HG03460 (cell line): ENCODE data around the gene TMEM138.

Experiments
- ATAC-seq: cut with Tn5 transposase; IDR thresholded peaks from one replicate; pipeline ENCODE4 v1.9.1; 2021; ENCODE audit not compliant: unreplicated experiment

The TMEM138 gene

GRCh38 chr11:61341706-61342105 is 20.5 kb upstream of the TMEM138 start:
- no peak for ATAC-seq

GRCh38 chr11:61342207-61342803 is 19.9 kb upstream of the TMEM138 start:
- no peak for ATAC-seq

DNA sequence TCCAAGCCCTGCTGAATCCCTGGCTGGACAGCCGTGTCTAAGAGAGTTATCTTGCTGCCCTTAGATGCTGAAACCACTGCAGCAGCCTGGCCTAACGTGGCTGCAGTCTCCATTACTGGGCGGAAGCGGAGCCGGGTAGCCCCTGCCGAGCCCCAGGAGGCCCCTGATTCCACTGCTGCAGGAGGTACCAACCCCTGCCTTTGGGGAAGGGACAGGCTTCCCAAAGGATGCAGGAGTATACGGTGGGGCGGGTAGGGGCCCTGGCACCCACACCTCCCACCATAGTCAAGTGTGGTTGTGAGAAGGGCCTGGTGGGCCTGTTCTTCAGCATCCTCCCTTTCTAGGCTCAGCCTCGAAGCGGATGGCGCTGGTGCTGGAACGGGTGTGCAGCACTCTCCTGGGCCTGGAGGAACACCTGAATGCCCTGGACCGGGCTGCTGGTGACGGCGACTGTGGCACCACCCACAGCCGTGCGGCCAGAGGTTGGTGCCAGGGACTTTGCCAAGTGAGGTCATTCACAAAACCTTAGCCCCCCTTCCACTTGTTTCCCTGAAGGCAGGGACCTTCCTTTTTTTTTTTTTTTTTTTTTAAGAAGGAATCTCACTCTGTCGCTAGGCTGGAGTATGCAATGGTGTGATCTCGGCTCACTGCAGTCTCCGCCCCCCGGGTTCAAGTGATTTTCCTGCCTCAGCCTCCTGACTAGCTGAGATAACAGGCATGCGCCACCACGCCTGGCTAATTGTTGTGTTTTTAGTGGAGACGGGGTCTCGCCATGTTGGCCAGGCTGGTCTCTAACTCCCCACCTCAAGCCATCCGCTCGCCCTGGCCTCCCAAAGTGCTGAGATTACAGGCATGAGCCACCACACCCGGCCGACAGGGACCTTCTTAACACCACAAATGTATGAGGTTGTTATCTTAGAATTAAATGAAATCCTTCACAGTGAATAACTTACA is 18.1 kb upstream of the TMEM138 start:
- no peak for ATAC-seq

GRCh38 chr11:61345170-61345610 is 17.0 kb upstream of the TMEM138 start:
- ATAC-seq: no peak

GRCh38 chr11:61345954-61346843 is 16.0 kb upstream of the TMEM138 start:
- ATAC-seq: no peak

GRCh38 chr11:61347916-61348461 is 14.2 kb upstream of the TMEM138 start:
- ATAC-seq: no peak

DNA sequence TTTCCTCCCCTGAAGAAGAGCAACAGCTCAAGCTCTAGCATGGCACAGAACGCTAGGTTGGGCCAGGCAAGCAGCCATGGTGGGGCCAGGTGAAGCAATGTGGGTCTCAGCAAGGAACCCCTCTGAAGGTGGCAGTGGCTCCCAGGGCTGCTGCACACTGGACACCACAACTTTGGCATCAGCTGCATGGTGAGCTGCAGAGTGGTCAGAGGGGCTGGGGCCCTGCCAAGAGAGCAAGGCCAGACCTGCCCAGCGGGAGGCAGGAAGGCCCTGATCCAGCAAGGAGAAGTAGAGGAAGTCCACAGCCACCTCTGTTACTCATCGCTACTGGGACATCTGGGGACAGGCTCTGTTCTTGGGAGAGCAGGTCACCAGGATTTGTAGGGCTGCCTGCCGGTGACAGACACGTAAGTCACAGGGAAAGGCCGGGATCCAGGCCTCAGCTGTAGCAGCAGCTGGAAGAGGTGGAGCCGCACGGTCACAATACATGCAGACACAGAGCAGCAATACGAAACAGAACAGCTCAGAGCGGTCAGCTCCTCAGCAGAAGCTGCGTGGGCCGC is 12.9 kb upstream of the TMEM138 start:
- no peak for ATAC-seq

DNA sequence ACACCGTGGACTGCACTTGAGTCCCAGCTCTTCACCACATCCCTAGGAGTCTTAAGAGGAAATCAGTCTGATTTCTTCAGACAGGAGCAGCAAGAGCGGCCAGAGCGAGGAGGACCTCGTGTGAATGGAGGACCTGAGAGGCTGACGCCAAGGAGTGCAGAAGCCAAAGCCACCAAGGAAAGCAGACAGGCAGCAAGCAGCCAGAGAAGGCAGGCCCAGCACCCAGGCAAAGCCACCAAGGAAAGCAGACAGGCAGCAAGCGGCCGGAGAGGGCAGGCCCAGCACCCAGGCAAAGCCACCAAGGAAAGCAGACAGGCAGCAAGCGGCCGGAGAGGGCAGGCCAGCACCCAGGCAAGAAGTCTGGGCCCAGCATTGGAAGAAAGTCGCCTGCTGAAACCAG is 12.3 kb upstream of the TMEM138 start:
- no peak for ATAC-seq

DNA sequence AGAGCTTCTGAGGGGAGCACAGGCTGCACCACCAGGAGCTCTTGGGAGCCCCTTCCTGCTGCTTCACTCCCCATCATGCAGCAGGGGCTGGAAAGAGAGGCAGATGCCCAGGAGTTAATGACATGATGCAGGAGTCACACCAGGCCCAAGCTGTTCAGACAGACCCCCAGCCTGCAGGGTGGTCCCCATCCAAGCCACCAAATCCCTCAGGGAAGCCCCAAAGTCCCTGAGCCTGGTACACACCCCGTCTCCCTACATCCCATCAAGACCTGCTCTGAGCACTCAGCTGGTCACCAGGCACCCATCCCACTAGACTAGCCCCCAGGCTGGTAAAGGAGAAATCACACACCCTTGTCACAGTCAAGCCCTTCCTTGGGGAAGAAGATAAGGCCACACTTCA is 11.8 kb upstream of the TMEM138 start:
- no peak for ATAC-seq

DNA sequence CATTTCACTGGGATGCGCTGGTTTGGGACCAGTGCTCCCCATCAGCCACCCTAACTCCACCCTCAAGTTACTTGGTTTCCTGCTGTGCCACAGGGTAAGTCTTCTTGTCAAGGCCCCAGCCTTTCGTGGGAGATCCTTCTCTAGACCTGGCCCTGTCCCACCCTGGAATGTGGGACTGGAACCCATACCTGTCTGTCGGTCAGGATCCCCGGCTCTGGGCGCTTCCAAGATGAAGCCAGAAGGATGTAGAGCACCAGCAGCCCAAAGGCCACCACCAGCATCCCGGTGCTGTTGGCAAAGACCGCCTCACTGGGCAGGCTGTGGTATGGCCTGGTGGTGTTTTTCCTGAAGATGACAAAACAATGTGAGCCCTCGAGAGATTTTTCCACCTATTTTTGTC is 11.4 kb upstream of the TMEM138 start:
- no peak for ATAC-seq

DNA sequence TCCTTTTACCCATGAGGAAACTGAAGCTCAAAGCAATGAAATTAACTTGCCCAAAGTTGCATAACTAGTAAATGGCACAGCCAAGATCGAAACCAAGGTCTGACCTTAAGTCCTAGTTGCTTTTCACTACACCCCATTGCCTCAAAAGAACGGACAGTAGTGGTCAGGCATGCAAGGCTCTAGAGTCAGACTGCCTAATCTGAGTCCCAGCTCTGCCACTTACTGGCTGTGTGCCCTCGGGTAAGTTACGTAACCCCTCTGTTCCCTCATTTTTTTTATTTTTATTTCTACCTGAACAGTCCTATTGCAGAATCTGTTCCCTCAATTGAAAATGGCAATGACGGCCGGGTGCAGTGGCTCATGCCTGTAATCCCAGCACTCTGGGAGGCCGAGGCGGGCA is 10.1 kb upstream of the TMEM138 start:
- no peak for ATAC-seq

- ATAC-seq: no peak
Observed at GRCh38 chr11:61353131-61354067, 8.8 kb upstream of the TMEM138 start.

DNA sequence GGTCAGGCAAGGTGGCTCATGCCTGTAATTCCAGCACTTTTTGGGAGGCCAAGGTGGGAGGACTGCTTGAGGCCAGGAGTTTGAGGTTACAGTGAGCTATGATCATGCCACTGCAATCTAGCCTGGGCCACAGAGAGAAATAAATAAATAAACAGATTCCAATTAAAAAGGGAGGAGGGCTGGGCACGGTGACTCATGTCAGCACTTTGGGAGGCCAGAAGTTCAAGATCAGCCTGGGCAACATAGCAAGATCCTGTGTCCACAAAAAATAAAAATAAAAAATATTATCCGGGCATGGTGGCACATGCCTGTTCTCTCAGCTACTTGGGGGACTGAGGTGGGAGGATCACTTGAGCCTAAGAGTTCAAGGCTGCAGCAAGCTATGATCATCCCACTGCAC is 8.0 kb upstream of the TMEM138 start:
- ATAC-seq: no peak

DNA sequence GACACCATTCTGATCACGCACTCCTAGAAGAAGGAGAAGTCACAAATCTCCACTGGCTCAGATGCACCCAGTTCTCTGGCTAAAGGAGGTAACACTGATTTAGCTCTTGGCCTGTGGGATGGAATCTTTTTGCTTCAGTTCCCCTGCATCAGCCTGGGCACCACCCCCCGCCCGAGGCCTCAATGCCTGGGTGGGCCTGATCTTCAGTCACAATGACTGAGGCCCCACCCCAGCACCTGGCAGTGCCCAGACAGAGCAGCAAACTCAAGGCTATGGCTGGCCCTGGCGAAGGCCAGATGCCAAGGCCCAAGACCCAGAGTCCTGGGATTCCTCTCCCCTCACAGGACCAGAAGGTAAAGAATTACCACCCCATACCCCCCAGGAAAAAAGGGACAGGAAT is 5.5 kb upstream of the TMEM138 start:
- ATAC-seq: no peak

GRCh38 chr11:61357233-61357893 is 4.8 kb upstream of the TMEM138 start:
- peak; percentile 47 for ATAC-seq

DNA sequence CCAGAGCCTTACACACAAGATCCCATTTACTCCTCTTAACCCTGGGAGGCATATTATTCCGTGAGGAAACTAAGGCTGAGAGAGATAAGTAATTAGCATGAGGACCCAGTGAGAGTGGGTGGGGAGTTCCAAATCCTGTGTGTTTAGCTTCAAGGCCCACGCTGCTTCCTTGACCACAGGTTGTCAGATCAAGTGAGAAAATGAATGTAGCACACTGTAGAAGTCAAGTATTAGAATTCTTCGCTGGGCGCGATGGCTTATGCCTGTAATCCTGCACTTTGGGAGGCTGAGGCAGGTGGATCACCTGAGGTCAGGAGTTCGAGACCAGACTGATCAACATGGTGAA is 4.3 kb upstream of the TMEM138 start:
- no peak for ATAC-seq

DNA sequence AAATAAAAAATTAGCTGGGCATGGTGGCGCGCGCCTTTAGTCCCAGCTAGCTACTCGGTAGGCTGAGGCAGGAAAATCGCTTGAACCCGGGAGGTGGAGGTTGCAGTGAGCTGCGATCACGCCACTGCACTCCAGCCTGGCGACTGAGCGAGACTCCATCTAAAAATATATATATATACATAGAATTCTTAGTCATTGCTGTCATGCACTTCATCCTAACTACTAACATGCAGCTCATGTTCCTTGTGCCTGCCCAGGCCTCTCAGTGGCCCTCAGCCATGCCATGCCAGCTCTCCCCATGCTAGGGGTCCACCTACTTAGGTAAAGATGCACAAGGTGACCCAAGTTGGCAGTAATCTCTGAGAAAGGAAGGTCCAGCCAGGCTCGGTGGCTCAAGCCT is 3.6 kb upstream of the TMEM138 start:
- ATAC-seq: no peak

DNA sequence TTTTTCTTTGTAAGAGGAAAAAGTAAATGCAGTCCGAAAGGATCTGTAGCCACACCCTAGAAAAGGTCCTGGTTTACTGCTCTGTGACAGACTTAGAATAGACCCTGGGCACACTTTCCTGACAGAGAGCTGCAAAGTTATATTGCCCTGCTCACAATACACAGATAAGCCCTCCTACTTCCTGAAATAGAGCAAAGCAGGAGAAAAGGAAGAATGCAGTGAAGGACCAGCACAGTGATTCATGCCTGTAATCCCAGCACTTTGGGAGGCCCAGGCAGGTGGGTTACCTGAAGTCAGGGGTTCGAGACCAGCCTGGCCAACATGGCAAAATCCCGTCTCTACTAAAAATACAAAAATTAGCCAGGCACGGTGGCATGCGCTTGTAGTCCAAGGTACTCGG is 2.7 kb upstream of the TMEM138 start:
- no peak for ATAC-seq

GRCh38 chr11:61361237-61361740 is 885 bp upstream of the TMEM138 start:
- ATAC-seq: no peak
